OCI-LY3 (cell line): Measurements from ENCODE around the gene TBRG4.

ENCODE experiments used
- H2AFZ ChIP-seq: fragments of 200-600, 300-600 bp; shearing (Covaris generic); 2 replicates; pipeline ENCODE4 v1.6.0; 2014; ENCODE audit warnings: antibody characterized with exemption, low read depth, low read length
- H3K27ac ChIP-seq: fragments of 200-600, 300-600 bp; sonication (generic); 2 replicates; pipeline ENCODE4 v1.5.1; 2014; ENCODE audit warnings: mild to moderate bottlenecking, low read length, moderate library complexity, mixed read lengths
- H3K27me3 ChIP-seq: fragments of 200-600, 300-600 bp; sonication (generic); 2 replicates; pipeline ENCODE4 v1.6.1; 2014; ENCODE audit warnings: low read depth, low read length, mixed read lengths
- H3K36me3 ChIP-seq: fragments of 200-600, 300-600 bp; sonication (generic); replicated peaks from 2 replicates; pipeline ENCODE3; 2014; ENCODE audit warnings: low read depth, low read length, mixed read lengths
- H3K4me1 ChIP-seq: fragments of 300-600, 200-600 bp; sonication (generic); 2 replicates; pipeline ENCODE4 v1.6.1; 2014; ENCODE audit warnings: low read length, mixed read lengths
- H3K4me2 ChIP-seq: fragments of 200-600, 300-600 bp; sonication (generic); 2 replicates; pipeline ENCODE4 v1.6.1; 2014; ENCODE audit warnings: low read length, mixed read lengths
- H3K4me3 ChIP-seq: fragments of 300-600, 200-600 bp; sonication (generic); 2 replicates; pipeline ENCODE4 v1.5.1; 2014; ENCODE audit warnings: antibody characterized with exemption, mild to moderate bottlenecking, low read length, moderate library complexity
- H3K79me2 ChIP-seq: fragments of 300-600, 200-600 bp; shearing (Covaris generic); 2 replicates; pipeline ENCODE4 v1.6.1; 2014; ENCODE audit warnings: mild to moderate bottlenecking, low read length, mixed read lengths
- H3K9ac ChIP-seq: fragments of 300-600, 200-600 bp; shearing (Covaris generic); 2 replicates; pipeline ENCODE4 v1.6.0; 2014; ENCODE audit warnings: mild to moderate bottlenecking, low read length, moderate library complexity
- H3K9me3 ChIP-seq: fragments of 200-600, 300-600 bp; shearing (Covaris generic); 2 replicates; pipeline ENCODE4 v1.6.1; 2014; ENCODE audit warnings: low read length, mixed read lengths; ENCODE audit not compliant: insufficient read depth
- H4K20me1 ChIP-seq: fragments of 200-600, 300-600 bp; sonication (generic); 2 replicates; pipeline ENCODE4 v1.6.1; 2016; ENCODE audit warnings: low read length, mixed read lengths; ENCODE audit not compliant: insufficient read depth
- EZH2phosphoT487 ChIP-seq: fragments of 200-600 bp; shearing (Covaris generic); IDR thresholded peaks from 2 replicates; pipeline ENCODE4 v1.6.1; 2018; ENCODE audit warnings: antibody characterized with exemption, mixed run types, low read depth
- TF ChIP-seq, protein P1 (sequence below): fragments of 200-600, 300-600 bp; sonication (generic); IDR thresholded peaks from 2 replicates; pipeline ENCODE4 v1.5.1; 2014; ENCODE audit warnings: antibody characterized with exemption, low read length, low read depth

Gene TBRG4

DNA sequence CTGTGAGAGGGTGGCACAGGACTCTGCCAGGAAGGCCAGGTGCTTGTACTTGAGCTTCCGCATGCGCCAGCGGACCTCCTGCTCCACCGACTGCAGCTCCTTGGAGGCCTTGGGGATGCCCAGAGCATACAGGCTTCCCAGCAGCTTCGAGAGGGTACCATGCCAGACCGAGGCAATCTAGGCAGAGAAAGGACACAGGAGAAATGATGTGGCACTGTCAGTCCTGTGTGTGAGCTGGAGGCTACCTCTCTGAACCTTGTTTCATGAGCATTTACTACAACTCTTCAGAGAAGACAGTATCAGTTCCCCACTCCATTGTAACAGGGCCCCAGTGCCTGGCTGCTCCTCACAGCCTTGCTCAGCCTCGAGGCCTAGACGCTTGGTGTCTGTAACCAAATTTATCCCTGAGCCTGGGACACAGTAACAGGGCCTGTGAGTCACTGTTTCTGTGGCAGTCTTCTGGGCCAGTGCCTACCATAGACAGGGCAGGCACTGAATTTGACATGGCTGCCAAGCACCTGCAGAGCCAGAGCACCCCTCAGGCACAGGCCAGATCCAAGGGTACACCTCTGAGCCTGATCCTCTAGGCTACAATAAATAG is 5.8 kb downstream of the TBRG4 start:
- no peaks in the 10 kb centered on the region for H3K27me3 ChIP-seq
- H3K79me2 ChIP-seq: peaks cover 55% of the 10 kb centered on the region
- TF ChIP-seq, protein P1, sequence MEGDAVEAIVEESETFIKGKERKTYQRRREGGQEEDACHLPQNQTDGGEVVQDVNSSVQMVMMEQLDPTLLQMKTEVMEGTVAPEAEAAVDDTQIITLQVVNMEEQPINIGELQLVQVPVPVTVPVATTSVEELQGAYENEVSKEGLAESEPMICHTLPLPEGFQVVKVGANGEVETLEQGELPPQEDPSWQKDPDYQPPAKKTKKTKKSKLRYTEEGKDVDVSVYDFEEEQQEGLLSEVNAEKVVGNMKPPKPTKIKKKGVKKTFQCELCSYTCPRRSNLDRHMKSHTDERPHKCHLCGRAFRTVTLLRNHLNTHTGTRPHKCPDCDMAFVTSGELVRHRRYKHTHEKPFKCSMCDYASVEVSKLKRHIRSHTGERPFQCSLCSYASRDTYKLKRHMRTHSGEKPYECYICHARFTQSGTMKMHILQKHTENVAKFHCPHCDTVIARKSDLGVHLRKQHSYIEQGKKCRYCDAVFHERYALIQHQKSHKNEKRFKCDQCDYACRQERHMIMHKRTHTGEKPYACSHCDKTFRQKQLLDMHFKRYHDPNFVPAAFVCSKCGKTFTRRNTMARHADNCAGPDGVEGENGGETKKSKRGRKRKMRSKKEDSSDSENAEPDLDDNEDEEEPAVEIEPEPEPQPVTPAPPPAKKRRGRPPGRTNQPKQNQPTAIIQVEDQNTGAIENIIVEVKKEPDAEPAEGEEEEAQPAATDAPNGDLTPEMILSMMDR: no peak
- TF ChIP-seq EZH2phosphoT487: no peak
- H4K20me1 ChIP-seq: peaks cover 31% of the 10 kb centered on the region
- no peaks in the 10 kb centered on the region for H3K9me3 ChIP-seq
- no peak overlapping the region for H3K4me3 ChIP-seq
- H3K36me3 ChIP-seq: peaks cover 89% of the 10 kb centered on the region
- H2AFZ ChIP-seq: no peak overlapping the region
- H3K9ac ChIP-seq: no peak overlapping the region
- H3K4me1 ChIP-seq: peaks cover 8% of the 10 kb centered on the region
- H3K27ac ChIP-seq: no peak overlapping the region
- no peak overlapping the region for H3K4me2 ChIP-seq

DNA sequence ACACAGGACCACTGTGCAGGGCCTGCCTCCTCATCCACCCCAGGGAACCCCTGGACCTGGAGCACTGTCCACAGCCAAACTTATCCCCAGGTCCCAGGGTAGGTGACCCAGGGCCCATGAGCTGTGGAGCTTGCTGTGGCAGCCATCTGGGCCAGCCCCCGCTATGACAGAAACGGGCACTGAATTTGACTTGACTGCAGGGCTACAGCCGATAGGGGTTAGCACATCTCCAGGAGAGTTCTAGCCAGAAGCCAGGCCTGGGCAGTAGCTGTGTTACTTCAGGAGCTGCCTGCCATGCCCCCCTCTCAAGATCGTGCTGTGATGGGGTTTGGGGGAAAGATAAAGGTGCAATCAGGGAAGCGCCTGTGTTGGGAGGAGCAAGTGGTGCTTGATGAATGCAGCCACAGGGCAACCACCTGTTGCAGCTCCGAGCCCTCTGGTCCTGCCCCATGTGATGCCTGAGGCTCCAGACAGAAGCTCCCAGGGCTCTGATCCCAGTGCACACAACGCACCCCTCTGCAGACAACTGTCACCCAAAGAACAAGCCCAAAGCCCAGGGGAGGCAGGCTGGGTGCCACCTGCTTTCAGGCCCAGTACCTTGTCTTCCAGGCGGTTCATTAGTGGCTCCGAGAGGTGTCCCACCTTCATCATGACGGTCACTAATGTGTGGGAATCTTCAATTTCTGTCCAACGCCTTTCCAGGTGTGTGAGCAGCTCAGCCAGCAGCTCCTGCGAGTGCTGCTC is 6.5 kb downstream of the TBRG4 start:
- Histone ChIP-seq H3K36me3 (peaks cover 94% of the 10 kb centered on the region), H4K20me1 (peaks cover 31% of the 10 kb centered on the region), H3K9ac (no peak overlapping the region), H2AFZ (no peak overlapping the region), H3K4me3 (no peak overlapping the region), H3K27me3 (no peaks in the 10 kb centered on the region), H3K4me2 (no peak overlapping the region), H3K79me2 (peaks cover 48% of the 10 kb centered on the region), H3K4me1 (peaks cover 2% of the 10 kb centered on the region), H3K9me3 (no peaks in the 10 kb centered on the region), H3K27ac (no peak overlapping the region)
- no peak for TF ChIP-seq EZH2phosphoT487
- TF ChIP-seq, protein P1: no peak

DNA sequence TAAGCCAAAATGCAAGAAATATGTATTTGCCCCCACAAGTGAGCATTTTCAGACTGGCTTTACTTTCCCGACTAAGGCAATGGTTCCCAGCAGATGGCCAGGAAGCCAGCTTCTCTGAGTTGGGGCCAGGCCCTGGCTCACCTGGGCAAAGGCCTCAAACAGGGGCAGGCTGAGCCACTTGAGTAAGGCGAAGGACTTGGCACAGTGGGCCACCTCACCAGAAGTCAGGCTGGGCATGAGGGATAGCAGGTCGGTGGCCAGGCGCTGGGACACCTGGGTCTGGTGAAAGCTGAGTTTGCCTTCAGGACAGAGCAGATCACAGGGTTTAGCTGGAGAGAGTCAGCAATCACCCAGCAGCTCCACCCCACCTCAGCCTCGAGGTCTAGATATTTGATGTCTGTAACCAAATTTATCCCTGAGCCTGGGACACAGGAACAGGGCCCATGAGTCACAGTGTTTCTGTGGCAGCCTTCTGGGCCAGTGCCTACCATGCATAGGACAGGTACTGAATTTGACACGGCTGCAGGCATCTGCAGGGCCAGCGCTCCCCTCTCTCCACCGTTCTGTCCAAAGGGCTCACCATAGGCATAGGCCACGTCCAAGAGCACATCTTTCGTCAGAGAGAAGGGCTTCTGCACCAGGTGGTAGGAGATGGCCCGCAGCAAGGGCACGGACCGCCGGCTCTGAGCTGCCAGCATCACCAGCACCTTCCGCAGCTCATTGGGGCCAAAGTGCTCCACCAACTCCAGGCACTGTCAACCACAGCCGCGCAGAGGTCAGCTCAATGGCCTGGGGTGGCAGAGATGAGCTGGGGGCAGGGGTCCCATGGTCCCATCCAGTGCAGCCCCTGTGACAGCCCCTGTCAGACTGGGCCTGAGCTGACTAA is 7.3 kb downstream of the TBRG4 start:
- H3K27me3 ChIP-seq: no peaks in the 10 kb centered on the region
- no peak overlapping the region for H2AFZ ChIP-seq
- TF ChIP-seq, protein P1: no peak
- TF ChIP-seq EZH2phosphoT487: no peak
- H3K36me3 ChIP-seq: peaks cover 97% of the 10 kb centered on the region
- no peak overlapping the region for H3K4me2 ChIP-seq
- no peaks in the 10 kb centered on the region for H3K4me1 ChIP-seq
- no peak overlapping the region for H3K9ac ChIP-seq
- no peak overlapping the region for H3K27ac ChIP-seq
- H4K20me1 ChIP-seq: peaks cover 31% of the 10 kb centered on the region
- no peaks in the 10 kb centered on the region for H3K9me3 ChIP-seq
- H3K79me2 ChIP-seq: peaks cover 40% of the 10 kb centered on the region
- no peak overlapping the region for H3K4me3 ChIP-seq
